ENCODE results near the gene APOBEC3F.
"Not testable (repeated sequence)": the region's sequence is repeated elsewhere in the genome, so short reads cannot be mapped to it uniquely, and the experiment has no call there.

GRCh38 chr22:39077912-39078311 is 37.2 kb downstream of the APOBEC3F start:
- TF ChIP-seq, protein P1, sequence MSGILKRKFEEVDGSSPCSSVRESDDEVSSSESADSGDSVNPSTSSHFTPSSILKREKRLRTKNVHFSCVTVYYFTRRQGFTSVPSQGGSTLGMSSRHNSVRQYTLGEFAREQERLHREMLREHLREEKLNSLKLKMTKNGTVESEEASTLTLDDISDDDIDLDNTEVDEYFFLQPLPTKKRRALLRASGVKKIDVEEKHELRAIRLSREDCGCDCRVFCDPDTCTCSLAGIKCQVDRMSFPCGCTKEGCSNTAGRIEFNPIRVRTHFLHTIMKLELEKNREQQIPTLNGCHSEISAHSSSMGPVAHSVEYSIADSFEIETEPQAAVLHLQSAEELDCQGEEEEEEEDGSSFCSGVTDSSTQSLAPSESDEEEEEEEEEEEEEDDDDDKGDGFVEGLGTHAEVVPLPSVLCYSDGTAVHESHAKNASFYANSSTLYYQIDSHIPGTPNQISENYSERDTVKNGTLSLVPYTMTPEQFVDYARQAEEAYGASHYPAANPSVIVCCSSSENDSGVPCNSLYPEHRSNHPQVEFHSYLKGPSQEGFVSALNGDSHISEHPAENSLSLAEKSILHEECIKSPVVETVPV (CRISPR knock-in tag; IDR thresholded peaks at IDR 0.05), result not testable (repeated sequence)
- TF ChIP-seq ARNTL (CRISPR knock-in tag; IDR thresholded peaks at IDR 0.05; ENCODE audit: borderline replicate concordance, low read depth); SNAI2 (CRISPR knock-in tag; IDR thresholded peaks at IDR 0.05); ZFP3 (CRISPR knock-in tag; IDR thresholded peaks at IDR 0.05); CSDC2 (CRISPR knock-in tag; IDR thresholded peaks at IDR 0.05); PPARA (CRISPR knock-in tag; IDR thresholded peaks at IDR 0.05; ENCODE audit: borderline replicate concordance); BACH2 (CRISPR knock-in tag; IDR thresholded peaks at IDR 0.05; ENCODE audit: borderline replicate concordance); TSHZ2 (CRISPR knock-in tag; IDR thresholded peaks at IDR 0.05); ISL1 (CRISPR knock-in tag; IDR thresholded peaks at IDR 0.05); TCF4 (CRISPR knock-in tag; IDR thresholded peaks at IDR 0.05; ENCODE audit: borderline replicate concordance); ZNF8 (CRISPR knock-in tag; IDR thresholded peaks at IDR 0.05); ZNF565 (CRISPR knock-in tag; conservative IDR thresholded peaks at IDR 0.05; ENCODE audit: low read depth): not testable (repeated sequence)
- TF ChIP-seq, protein P2, sequence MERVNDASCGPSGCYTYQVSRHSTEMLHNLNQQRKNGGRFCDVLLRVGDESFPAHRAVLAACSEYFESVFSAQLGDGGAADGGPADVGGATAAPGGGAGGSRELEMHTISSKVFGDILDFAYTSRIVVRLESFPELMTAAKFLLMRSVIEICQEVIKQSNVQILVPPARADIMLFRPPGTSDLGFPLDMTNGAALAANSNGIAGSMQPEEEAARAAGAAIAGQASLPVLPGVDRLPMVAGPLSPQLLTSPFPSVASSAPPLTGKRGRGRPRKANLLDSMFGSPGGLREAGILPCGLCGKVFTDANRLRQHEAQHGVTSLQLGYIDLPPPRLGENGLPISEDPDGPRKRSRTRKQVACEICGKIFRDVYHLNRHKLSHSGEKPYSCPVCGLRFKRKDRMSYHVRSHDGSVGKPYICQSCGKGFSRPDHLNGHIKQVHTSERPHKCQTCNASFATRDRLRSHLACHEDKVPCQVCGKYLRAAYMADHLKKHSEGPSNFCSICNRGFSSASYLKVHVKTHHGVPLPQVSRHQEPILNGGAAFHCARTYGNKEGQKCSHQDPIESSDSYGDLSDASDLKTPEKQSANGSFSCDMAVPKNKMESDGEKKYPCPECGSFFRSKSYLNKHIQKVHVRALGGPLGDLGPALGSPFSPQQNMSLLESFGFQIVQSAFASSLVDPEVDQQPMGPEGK (CRISPR knock-in tag; IDR thresholded peaks at IDR 0.05; ENCODE audit: borderline replicate concordance), result not testable (repeated sequence)

Data from SK-N-SH treated with all-trans-retinoic acid at 6 μM for 48 hours (cell line).